ENCODE data around the gene BICD1.
A peak's percentile ranks its signal among the peaks of the same experiment; 100 is the strongest.

Gene BICD1

DNA sequence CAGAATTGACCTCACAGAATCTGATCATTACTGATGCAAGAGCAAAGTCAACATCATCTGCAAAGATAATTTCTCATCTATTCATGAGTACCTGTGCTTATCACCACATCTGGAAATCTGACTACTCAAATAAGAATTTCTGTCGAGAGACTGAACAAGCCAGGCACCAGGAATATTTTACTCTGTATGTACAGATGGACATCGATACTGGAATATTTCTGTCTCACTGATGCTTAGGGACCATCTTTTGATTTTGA, 105.2 kb downstream of the BICD1 start:
- ChIA-PET POLR2A (ENCODE audit: low non-redundant PET) (no interaction called here), CTCF (no interaction called here)
- TF ChIP-seq, protein P1, sequence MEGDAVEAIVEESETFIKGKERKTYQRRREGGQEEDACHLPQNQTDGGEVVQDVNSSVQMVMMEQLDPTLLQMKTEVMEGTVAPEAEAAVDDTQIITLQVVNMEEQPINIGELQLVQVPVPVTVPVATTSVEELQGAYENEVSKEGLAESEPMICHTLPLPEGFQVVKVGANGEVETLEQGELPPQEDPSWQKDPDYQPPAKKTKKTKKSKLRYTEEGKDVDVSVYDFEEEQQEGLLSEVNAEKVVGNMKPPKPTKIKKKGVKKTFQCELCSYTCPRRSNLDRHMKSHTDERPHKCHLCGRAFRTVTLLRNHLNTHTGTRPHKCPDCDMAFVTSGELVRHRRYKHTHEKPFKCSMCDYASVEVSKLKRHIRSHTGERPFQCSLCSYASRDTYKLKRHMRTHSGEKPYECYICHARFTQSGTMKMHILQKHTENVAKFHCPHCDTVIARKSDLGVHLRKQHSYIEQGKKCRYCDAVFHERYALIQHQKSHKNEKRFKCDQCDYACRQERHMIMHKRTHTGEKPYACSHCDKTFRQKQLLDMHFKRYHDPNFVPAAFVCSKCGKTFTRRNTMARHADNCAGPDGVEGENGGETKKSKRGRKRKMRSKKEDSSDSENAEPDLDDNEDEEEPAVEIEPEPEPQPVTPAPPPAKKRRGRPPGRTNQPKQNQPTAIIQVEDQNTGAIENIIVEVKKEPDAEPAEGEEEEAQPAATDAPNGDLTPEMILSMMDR (conservative IDR thresholded peaks at IDR 0.05; ENCODE audit: low read depth), result no peak
- DNase-seq (ENCODE audit: low spot score), result no peak
- H3K27ac ChIP-seq, result no peak overlapping the region

DNA sequence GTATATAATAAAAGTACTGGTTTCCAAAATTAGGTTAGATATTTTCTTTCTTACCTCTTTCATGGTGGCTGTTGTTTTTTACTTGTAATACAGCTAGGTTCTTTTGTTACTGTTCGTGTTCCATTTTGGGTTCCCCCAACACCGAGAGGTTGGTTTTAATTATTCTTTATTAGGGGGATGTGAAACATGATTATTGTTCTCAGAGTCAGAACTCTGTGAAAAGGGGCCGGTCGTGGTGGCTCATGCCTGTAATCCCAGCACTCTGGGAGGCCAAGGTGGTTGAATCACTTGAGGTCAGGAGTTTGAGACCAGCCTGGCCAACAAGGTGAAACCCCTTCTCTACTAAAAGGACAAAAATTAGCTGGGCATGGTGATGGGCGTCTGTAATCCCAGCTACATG, 108.1 kb downstream of the BICD1 start:
- no peak for DNase-seq (ENCODE audit: low spot score)
- TF ChIP-seq, protein P1 (conservative IDR thresholded peaks at IDR 0.05; ENCODE audit: low read depth), result no peak
- no peak overlapping the region for H3K27ac ChIP-seq
- CTCF ChIA-PET, result no interaction called here
- POLR2A ChIA-PET (ENCODE audit: low non-redundant PET), result no interaction called here

DNA sequence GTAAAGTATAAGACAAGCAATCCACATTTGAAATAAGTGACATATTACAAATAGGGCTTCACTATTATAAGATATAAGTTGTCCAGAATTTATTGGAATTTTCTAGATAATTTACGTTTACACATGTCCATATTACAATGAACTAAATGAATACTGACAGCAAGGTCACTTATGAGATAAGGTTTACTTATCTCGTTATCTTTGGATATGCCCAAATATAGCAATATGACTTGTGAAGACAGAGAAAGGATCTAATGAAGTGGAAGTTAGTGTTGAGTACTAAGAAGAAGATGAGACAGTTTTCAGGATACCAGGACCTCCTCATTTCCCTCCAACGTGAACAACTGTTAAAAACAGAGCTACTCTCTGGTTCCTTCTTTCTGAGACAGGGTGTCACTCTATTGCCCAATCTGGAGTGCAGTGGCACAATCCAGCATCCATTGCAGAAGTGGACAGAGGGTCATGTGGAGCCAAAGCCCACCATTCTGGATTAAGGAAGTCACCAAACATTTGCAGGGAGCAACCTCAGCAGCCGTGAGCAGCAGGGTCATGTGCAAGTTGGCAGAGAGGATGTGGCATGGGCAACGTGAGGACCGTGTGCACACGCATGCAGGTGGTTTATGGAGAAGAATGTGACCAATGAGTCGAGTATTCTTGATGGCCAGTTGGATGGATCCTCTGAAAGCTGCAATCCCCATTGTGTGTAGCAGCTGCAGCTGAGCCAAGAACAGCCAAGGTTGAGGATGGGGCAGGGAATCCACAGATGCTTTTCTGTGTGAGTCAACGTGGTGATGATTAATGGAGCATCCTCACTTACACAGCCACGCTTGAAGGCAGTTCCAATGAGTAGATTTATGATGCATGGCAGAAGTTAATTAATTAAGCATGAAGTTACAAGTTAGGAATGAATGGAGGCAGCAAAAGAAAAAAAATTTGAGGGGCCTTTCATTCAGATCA, 111.0 kb downstream of the BICD1 start:
- H3K27ac ChIP-seq, result no peak overlapping the region
- ChIA-PET POLR2A (ENCODE audit: low non-redundant PET) (no interaction called here), CTCF (no interaction called here)
- DNase-seq (ENCODE audit: low spot score), result peak; percentile 58
- TF ChIP-seq, protein P1 (conservative IDR thresholded peaks at IDR 0.05; ENCODE audit: low read depth), result no peak

DNA sequence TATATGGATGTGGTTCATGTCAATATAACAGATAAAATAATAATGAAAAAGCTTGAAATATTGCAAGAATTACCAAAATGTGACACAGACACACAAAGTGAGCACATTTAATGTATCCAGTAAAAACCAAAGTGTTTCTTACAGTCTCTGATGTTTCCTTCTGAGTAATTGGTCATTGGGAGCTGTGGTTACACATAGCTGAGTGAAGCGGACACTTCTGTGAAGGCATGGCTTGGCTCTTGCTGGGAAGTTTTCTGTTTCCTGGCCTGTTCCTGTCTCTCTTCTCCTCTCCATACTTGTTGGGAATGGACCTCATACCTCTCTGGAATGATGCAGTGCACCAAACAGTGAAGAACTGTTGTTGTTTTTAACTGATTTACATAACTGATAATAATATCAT, 117.3 kb downstream of the BICD1 start:
- H3K27ac ChIP-seq, result no peak overlapping the region
- TF ChIP-seq, protein P1 (conservative IDR thresholded peaks at IDR 0.05; ENCODE audit: low read depth), result no peak
- ChIA-PET CTCF (interaction anchor here (0.5 kb wide), 1 partner anchor 26 kb away, joined by 4 read pairs; no protein-coding TSS in a partner anchor), POLR2A (ENCODE audit: low non-redundant PET) (no interaction called here)
- DNase-seq (ENCODE audit: low spot score), result no peak

DNA sequence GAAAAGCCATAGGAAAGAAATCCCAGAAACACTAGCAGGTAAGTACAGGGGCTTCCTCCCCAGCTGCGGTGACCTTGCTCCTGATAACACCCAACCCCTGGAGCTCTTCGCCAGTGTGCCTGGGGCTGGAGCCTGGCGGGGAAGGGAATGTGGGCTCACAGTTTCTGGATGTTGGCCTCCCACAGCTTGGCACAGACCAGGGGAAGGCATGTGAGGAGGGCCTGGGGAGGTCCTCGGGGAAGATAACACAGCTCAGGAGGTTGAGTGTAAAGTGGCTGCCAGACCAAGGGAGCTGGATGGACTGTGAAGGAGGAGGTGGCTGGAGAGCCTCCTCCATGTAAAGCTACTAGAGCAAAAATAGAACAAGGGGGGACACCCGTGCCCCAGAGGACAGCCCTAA, 120.1 kb downstream of the BICD1 start:
- DNase-seq (ENCODE audit: low spot score), result no peak
- ChIA-PET POLR2A (ENCODE audit: low non-redundant PET) (no interaction called here), CTCF (interaction anchor here (0.6 kb wide), 1 partner anchor 46 kb away, joined by 3 read pairs; no protein-coding TSS in a partner anchor)
- TF ChIP-seq, protein P1 (conservative IDR thresholded peaks at IDR 0.05; ENCODE audit: low read depth), result no peak
- no peak overlapping the region for H3K27ac ChIP-seq

DNA sequence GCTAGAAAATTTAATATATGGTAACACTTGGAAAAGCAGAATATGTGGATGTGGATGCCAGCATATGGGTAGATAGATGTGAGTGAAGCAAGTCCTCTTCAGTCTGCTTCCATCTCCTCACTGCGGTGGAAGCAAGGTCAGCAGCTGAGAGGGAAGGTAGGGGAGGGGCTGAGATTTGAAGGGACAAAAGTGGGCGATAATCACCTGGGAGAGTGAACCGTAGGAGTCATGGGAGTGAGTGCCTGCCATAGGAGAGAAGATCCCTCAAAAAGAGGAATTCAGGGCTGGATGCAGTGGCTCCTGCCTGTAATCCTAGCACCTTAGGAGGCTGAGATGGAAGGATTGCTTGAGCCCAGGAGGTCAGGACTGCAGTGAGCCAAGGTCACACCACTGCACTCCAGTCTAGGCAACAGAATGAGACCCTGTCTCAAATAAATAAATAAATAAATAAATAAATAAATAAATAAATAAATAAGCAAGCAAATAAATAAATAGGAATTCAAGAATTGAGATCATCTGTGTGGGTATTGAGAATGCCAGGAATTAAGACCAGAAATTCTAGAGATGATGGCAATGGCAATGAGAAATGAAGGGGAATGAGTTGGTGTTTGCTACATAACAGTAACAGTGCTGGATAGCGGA, 123.4 kb downstream of the BICD1 start:
- TF ChIP-seq, protein P1 (conservative IDR thresholded peaks at IDR 0.05; ENCODE audit: low read depth), result no peak
- H3K27ac ChIP-seq, result no peak overlapping the region
- CTCF ChIA-PET, result no interaction called here
- no peak for DNase-seq (ENCODE audit: low spot score)
- POLR2A ChIA-PET (ENCODE audit: low non-redundant PET), result no interaction called here
